NCI-H748 (cell line): Measurements from ENCODE around the gene RAP1A.
A peak's percentile ranks its signal among the peaks of the same experiment; 100 is the strongest.

ENCODE experiments used
- DNase-seq: peaks from one replicate; lab custom pipeline; 2025; ENCODE audit not compliant: unreplicated experiment; lab: John Stamatoyannopoulos, UW

Gene RAP1A

GRCh38 chr1:111619635-111620440 lies at the start of gene RAP1A:
TSS of gene RAP1A (plus strand) at chr1:111619789. CDS start at chr1:111691361, 71,572 bp downstream.
- peak; percentile 92 for DNase-seq

DNA sequence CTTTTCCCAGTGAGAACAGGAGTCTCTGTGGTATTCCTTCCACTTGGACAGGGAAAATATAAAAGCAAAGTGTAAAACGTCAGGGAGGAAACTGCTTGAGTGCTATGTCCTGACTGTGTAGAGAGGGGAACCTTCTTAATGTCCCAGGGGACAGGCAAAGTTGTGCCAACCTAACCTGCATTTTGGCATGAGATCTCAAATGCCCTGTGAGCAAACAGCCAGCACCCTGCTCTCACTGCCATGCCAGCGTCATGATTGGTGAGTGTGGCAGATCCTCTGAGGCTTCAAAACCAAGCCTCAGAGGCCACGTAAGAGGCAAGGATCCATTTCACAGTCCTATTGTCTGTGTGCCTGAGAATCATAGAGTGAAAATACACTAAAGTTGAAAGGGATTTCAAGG lies 49.7 kb upstream of the RAP1A start:
- DNase-seq = no peak

- no peak for DNase-seq
These were observed 48.8 kb upstream of the RAP1A start for GRCh38 chr1:111570781-111571181.

DNA sequence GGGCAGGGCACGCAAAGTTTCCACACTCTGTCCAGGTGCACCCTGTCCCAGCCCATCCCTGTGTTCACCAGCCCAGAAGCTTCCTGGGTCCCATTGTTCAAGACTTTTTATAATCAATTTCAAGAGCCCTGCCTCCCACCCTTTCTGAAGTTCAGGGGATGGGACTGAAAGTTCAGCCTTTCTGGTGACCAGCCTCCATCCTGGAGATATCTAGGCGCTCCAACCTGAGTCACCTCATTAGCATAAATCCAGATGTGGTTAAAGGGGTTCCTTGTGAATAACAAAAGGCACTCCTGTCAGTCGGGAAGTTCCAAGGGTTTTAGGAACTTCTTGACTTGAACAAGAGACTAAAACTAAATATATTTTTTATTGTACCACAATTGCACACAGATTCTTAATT lies 48.4 kb upstream of the RAP1A start:
- no peak for DNase-seq

GRCh38 chr1:111571987-111572386 lies 47.6 kb upstream of the RAP1A start:
- DNase-seq = no peak

DNA sequence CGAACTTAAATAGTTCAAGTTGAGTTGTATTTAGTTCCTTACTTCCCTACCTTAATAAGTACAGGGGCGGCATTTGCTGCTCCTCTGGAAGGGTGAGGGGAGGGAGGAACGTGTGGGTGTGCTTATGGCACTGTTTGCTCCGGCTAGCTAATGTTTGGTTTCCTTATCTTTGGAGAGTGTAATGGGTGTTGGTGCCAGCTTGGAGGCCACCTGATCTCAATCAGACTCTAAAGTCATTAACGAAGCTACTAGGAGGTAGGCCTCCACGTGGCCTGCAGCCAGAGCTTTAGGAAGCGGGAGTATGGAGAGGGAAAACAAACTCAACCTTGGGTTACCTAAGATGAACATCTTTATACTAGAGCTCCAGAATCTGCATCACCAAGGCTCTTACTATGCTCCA lies 43.0 kb upstream of the RAP1A start:
- DNase-seq = no peak

DNA sequence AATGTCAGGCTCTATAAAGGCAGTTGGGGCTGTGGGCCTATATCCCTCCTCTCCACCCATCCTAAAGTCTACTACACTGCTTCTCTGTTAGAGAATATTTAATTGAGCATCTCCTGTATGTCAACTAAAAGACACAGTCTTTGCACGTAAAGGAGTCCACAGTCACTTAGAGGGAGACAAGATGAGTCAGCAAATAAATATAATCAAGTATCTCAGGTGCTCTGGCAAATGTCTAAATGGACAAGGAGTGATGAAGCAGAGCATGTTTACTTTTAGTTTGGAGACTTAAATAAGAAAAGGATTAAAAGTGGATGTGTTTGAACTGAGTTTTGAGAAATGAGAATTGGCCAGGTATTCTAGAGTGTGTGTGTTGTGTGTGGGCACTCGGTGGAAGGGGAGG lies 41.8 kb upstream of the RAP1A start:
- DNase-seq = no peak

- no peak for DNase-seq
These were observed 38.4 kb upstream of the RAP1A start for GRCh38 chr1:111581166-111581565.

DNA sequence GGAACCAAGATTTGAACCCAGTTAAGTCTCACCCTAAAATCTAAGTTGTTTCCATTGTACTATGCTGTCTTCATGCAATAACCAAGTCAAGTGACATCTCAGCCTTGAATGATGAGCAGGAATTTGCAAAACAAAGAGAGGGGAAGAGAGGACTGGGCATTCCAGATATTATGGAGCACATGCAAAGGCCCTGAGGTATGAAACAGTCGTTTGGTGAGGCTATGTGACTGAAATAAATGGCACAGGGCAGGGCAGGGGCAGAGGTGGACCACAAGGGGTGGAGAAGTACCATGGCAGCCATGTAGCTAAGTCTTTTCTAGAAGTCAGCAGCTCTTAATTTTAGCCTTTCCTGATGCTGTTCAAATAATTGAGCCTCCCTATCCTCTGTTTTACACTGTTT lies 37.6 kb upstream of the RAP1A start:
- DNase-seq = no peak

DNA sequence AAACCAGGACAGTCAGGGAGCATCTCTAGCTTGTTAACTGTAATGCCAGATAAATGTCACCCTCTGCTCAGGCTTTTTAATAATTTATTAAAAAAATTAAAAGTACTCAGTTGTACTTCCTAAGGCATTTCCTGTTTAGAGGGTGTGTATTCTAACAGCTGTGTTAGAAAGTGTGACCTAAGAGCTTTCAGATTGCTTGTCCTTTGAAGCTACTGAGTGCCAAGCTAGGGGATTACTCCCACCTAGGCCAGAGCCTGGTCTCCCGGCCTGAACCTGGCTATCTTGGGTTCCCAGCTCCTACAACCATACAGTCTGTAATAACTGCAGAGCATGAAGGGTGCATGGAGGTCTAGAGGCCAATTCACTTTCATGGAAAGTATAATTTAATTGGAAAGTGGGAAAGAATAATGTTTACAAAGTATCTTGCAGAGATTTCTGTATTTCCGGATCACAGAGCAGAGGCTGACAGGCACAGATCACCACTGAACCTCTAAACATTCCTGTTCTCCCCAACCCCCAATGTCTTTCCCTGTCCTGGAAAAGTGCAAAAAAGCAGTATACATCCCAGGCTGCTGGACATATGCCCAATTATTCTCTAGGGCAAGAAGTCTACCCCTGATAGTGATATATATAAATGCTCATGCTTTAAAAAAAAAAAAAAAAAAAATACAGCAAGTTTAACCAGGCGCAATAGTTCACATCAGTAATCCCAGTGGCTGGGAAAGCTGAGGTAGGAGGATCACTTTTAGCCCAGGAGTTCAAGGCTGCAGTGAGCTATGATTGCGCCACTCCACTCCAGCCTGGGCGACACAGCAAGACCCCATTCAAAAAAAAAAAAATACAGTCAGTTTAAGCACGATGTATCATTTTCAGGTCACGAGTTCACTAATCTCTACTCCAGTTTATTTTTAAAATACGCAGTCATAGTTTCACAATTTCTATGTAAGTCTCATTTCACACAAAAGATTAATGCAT lies 36.7 kb upstream of the RAP1A start:
- no peak for DNase-seq

DNA sequence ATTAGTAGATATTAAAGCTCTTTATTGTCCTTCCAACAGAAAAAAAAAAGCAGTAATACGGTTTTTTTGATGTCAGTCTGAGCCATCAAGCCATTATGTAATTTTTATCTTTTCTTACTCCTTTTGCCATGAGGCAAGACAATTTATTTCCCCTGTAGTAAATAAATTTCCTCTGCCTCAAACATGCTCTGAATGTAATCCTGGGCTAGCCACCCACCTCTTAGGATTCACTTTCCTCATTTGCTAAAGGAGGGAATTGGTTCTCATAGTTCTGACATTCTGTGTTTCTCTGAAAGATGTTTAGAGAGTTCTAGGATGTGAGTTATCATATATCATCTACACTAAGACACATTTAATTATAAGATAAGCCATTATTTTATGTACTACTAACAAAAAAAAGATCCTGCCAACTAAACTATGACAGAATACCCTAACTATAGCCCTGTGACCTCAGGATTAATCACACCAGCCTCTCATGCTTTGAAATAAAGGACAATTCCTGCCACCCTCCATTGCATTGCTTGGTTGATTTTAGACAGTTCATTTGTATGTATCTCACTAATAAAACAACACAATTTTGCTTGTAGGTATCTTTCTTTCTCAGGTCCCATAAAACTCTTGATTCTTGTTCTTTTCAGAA lies 34.0 kb upstream of the RAP1A start:
- DNase-seq = no peak

- no peak for DNase-seq
These were observed 33.5 kb upstream of the RAP1A start for GRCh38 chr1:111586112-111586511.

GRCh38 chr1:111587509-111588174 lies 31.9 kb upstream of the RAP1A start:
- no peak for DNase-seq

GRCh38 chr1:111591937-111592336 lies 27.7 kb upstream of the RAP1A start:
- DNase-seq = no peak

DNA sequence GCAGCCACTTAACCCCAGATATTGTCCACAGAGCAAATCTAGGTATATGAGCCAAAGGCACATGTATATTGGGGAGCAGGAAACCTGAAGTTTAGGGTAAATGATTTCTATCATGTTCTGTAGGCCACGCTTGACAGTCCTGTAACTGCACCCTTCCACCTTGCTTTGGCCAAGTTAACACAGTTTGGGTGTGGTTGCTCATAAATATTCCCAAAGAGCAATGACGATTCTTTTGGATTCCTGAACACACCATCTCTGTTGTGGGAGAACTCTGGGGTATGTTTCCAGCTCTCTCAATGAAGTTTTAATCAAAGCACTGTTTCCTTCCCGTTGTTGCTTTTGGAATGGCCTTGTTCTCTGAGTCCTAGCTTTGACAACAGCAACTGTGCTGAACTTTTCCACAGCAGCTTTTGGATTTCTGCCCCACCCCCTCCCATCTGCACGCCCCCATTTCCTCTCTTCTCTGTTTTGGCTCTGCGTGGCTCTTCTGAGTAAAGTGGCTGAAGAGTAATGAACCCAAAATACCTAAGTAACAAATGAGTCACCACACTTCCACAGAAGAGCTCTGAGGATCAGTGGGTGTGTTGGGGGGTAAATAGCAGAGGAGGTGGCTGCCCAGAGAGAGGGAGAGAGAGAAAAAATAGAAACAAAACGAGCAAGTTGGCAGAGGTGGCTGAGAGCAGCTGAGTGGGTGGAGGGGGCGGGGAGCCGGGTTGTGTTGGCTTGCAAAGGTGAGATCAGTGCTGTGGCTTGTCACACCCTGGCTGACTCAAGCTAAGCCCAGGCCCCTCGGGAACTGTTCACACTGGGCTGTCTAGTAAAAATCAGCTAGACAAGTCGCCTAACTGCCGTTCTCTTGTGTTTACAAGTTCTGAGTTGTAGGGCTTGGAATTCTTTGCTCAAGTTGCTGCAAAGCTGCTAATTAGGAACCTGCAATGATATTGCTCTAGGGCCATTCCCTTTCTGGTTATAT lies 26.9 kb upstream of the RAP1A start:
- DNase-seq = no peak

GRCh38 chr1:111593403-111594305 lies 25.9 kb upstream of the RAP1A start:
- DNase-seq = no peak

GRCh38 chr1:111594306-111594693 lies 25.3 kb upstream of the RAP1A start:
- DNase-seq = no peak

- no peak for DNase-seq
These were observed 23.8 kb upstream of the RAP1A start for GRCh38 chr1:111595807-111596206.

DNA sequence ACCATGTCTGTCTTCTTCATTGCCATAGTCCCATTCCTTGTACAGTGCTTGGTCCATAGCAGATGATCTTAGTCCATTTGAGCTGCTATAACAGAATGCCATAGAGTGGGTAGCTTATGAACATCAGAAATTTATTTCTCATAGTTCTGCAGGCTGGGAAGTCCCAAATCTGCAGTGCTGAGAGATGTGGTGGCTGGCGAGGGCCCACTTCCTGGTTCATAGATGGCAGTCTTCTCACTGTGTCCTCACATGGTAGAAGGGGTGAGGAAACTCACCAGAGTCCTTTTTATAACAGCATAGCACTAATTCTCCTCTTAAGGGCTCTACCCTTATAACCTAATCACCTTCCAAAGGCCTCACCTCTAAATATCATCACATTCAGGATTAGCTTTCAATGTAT lies 23.1 kb upstream of the RAP1A start:
- DNase-seq = no peak
